Pancreas (tissue), 10 donors: ENCODE results near the gene SLC5A10. TPM values are rescaled to one million over a fixed set of nuclear protein-coding genes. Genes with fewer than 3 reads are reported as not detected.
"Not testable (repeated sequence)": the region's sequence is repeated elsewhere in the genome, so short reads cannot be mapped to it uniquely, and the experiment has no call there.

Experiments used
- ATAC-seq, 4 donors: fragments of 200-7000 bp; cut with Tn5 transposase; one replicate each; pipeline versions ENCODE4 v1.8.0 to v1.9.1; 2020; ENCODE audit warnings: mild to moderate bottlenecking in 4 of 4, moderate library complexity in 4 of 4
- DNase-seq, 6 donors: peaks; one replicate each; pipeline ENCODE4 v3.0.0-alpha.2; 2020
- FAIRE-seq: peaks from 2 replicates; lab custom pipeline; 2012; peaks lifted over from hg19 to GRCh38; lab: Jason Lieb, UNC
- H3K27ac ChIP-seq, 4 donors: fragments of 200-600 bp; sonication (generic); 1 replicate in 3 of 4; 2 replicates in 1 of 4; pipeline versions ENCODE4 v1.5.0 to v1.8.0; 2020
- H3K27me3 ChIP-seq, 4 donors: fragments of 200-600 bp; one replicate each; pipeline ENCODE4 v1.8.0; 2021
- H3K36me3 ChIP-seq, 3 donors: fragments of 200-600 bp; sonication (generic) in 1 of 3; one replicate each; pipeline versions ENCODE4 v1.5.0 to v1.8.0; 2020 to 2021
- H3K4me1 ChIP-seq, 3 donors: fragments of 200-600 bp; one replicate each; pipeline ENCODE4 v1.8.0; 2021
- H3K4me3 ChIP-seq, 4 donors: fragments of 200-600 bp; sonication (generic) in 2 of 4; one replicate each; pipeline versions ENCODE4 v1.5.0 to v1.8.0; 2020 to 2021
- H3K9me3 ChIP-seq, 4 donors: fragments of 200-600 bp; one replicate each; pipeline ENCODE4 v1.8.0; 2021
- WGBS, 2 donors: extraction: QIAGEN DNeasy Blood & Tissue Kit; methylation state at CpG; one replicate each; pipeline ENCODE4 v1.1.7; 2013; 5-methylcytosine and 5-hydroxymethylcytosine counted together
- intact Hi-C, 3 donors: fragments of 100-400 bp; cut with DNase I; formaldehyde crosslinking; loops; one replicate each; pipeline versions ENCODE4 v1.11.1 to v1.14.2; 2022
- polyA plus RNA-seq, 2 donors: library from polyadenylated mRNA; stranded (reverse); fragments of 200-250 nt; gene quantifications; one replicate each; pipeline ENCODE4 v1.2.3, GENCODE V29; 2013
- total RNA-seq, 6 donors: library from RNA; stranded (reverse); fragmentation: NEBNext Ultra II Directional in 4 of 6; extraction: Animal tissue kit (Norgen Biotek cat#: 25700) in 4 of 6; gene quantifications; one replicate each; pipeline versions ENCODE4 v1.2.1 to v1.2.4, GENCODE V29; 2021 to 2023
- TF ChIP-seq, protein P1 (sequence below), 4 donors: fragments of 200-600 bp; sonication (generic) in 3 of 4; IDR thresholded peaks; one replicate each; pipeline versions ENCODE4 v1.5.0 to v1.8.0; 2021; ENCODE audit warnings: antibody characterized with exemption in 4 of 4
- donor health status: healthy with polysubstance abuse.
- donor health status: DM: no; HTN: no; CAD: no; lungs with moderate emphysema.
- donor health status: DM: no; HTN: no; CAD: no.
- donor health status: control.
- donor health status: control.
- donor health status: Bipolar disorder and iron deficiency.
- donor health status: DM: yes; HTN: yes; CAD: no.
- donor health status: DM: no; HTN: no; CAD: no.
- donor health status: DM: no; HTN: no; CAD: no.
- donor health status: DM: yes; HTN: yes; CAD: no.

The SLC5A10 gene
- total and polyA plus RNA-seq, 8 donors = 0.02 TPM; not detected in 7

GRCh38 chr17:19019041-19019941 is 67.3 kb downstream of the SLC5A10 start:
- Histone ChIP-seq H3K9me3 (no peaks in the 10 kb centered on the region), H3K27me3 (no peaks in the 10 kb centered on the region), H3K36me3 (no peaks in the 10 kb centered on the region), H3K4me3 (no peak overlapping the region), H3K4me1 (no peaks in the 10 kb centered on the region), H3K27ac (no peak overlapping the region)
- 52 to 57% methylated on average over 26 to 27 of the region's 27 CpGs for WGBS, 2 donors
- intact Hi-C loops = no loop called here
- FAIRE-seq = no peak
- peak in 3 of 6 donors; percentile 40 to 73 (median 54) for DNase-seq
- TF ChIP-seq, protein P1, sequence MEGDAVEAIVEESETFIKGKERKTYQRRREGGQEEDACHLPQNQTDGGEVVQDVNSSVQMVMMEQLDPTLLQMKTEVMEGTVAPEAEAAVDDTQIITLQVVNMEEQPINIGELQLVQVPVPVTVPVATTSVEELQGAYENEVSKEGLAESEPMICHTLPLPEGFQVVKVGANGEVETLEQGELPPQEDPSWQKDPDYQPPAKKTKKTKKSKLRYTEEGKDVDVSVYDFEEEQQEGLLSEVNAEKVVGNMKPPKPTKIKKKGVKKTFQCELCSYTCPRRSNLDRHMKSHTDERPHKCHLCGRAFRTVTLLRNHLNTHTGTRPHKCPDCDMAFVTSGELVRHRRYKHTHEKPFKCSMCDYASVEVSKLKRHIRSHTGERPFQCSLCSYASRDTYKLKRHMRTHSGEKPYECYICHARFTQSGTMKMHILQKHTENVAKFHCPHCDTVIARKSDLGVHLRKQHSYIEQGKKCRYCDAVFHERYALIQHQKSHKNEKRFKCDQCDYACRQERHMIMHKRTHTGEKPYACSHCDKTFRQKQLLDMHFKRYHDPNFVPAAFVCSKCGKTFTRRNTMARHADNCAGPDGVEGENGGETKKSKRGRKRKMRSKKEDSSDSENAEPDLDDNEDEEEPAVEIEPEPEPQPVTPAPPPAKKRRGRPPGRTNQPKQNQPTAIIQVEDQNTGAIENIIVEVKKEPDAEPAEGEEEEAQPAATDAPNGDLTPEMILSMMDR (IDR thresholded peaks at IDR 0.05) = no peak
- no peak for ATAC-seq

DNA sequence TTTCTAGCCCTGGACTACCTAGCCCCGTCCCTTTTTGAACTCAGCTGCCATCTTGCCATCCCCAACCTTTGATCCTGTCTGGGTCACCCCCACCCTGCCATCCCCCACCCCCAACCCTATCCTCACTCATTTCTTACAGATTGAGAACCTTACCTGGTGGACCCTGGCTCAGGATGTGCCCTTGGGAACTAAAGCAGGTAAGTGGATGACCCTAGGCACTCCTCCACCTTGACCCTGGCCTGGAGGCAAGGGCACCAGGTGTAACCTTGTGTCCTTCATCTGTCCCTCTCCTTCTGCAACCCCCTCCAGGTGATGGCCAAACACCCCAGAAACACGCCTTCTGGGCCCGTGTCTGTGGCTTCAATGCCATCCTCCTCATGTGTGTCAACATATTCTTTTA is 68.1 kb downstream of the SLC5A10 start:
- Histone ChIP-seq H3K27me3 (no peaks in the 10 kb centered on the region), H3K4me1 (no peaks in the 10 kb centered on the region), H3K36me3 (no peaks in the 10 kb centered on the region), H3K9me3 (no peaks in the 10 kb centered on the region), H3K4me3 (no peak overlapping the region), H3K27ac (no peak overlapping the region)
- TF ChIP-seq, protein P1 (IDR thresholded peaks at IDR 0.05) = no peak
- intact Hi-C loops = no loop called here
- no peak for ATAC-seq
- WGBS, 2 donors = 85 to 98% methylated on average over 3 of the region's 3 CpGs
- no peak for FAIRE-seq
- peak in 1 of 6 donors; percentile 14 for DNase-seq

- DNase-seq = peak in 1 of 6 donors; percentile 20
- H3K36me3 ChIP-seq, intact Hi-C loops, H3K27me3 ChIP-seq, H3K4me3 ChIP-seq, H3K9me3 ChIP-seq, ATAC-seq, FAIRE-seq, H3K27ac ChIP-seq, H3K4me1 ChIP-seq: not testable (repeated sequence)
- 82% methylated on average over 7 of the region's 7 CpGs for WGBS, 2 donors
Measured at GRCh38 chr17:19021011-19021621, 69.2 kb downstream of the SLC5A10 start.

GRCh38 chr17:19021622-19022083 is 69.7 kb downstream of the SLC5A10 start:
- H3K4me1 ChIP-seq = no peaks in the 10 kb centered on the region

DNA sequence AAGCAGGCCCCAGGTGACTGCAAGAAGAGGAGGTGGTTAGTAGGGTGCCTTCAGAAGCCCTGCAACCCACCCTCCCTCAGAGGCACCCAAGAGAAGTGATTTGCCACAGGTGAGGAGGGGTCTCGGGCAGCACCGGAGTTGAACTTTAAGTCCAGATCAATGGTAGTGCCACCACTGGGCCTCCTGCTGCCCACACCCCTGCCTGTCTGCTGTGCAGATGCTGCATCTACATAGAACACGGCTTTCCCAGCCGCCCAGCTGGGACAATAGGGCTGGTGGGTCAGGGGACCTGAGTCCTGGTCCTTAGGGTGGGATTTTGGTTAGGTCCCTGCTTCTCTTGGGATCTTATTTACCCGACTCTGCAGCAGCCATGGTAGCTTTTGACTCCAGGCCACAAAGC is 70.2 kb downstream of the SLC5A10 start:
- ATAC-seq (no peak), FAIRE-seq (no peak), DNase-seq (peak in 2 of 6 donors; percentile 4 to 35)
- intact Hi-C loops = no loop called here
- WGBS, 2 donors = 84 to 85% methylated on average over 5 of the region's 5 CpGs
- H3K36me3 ChIP-seq = no peaks in the 10 kb centered on the region
- no peak overlapping the region for H3K4me3 ChIP-seq
- H3K27ac ChIP-seq = no peak overlapping the region
- H3K27me3 ChIP-seq = no peaks in the 10 kb centered on the region
- no peaks in the 10 kb centered on the region for H3K9me3 ChIP-seq
- no peaks in the 10 kb centered on the region for H3K4me1 ChIP-seq
- TF ChIP-seq, protein P1 (IDR thresholded peaks at IDR 0.05) = no peak

More at GRCh38 chr17:19021622-19022083, 69.7 kb downstream of the SLC5A10 start:
- TF ChIP-seq, protein P1 (IDR thresholded peaks at IDR 0.05) = no peak
- Histone ChIP-seq H3K36me3 (no peaks in the 10 kb centered on the region), H3K9me3 (no peaks in the 10 kb centered on the region), H3K4me3 (no peak overlapping the region), H3K27me3 (no peaks in the 10 kb centered on the region), H3K27ac (no peak overlapping the region)
- ATAC-seq (no peak), DNase-seq (peak in 2 of 6 donors; percentile 44 to 62), FAIRE-seq (no peak)
- intact Hi-C loops = no loop called here
- 89 to 92% methylated on average over 24 of the region's 24 CpGs for WGBS, 2 donors
